Activated gamma-delta T cell treated with anti-CD3 and anti-CD28 coated beads, Interleukin-2, amount 50 U/mL, for 16 hours (primary cell): ENCODE results near the gene OR4C3.
A peak's percentile ranks its signal among the peaks of the same experiment; 100 is the strongest.
"Not testable (repeated sequence)": the region's sequence is repeated elsewhere in the genome, so short reads cannot be mapped to it uniquely, and the experiment has no call there.

Experiments used
- DNase-seq: peaks from one replicate; pipeline ENCODE4 v3.0.0-alpha.2; 2020; ENCODE audit warnings: low read depth

The OR4C3 gene

GRCh38 chr11:48324620-48325019 lies at the start of gene OR4C3:
Gene OR4C3, plus strand, starts transcription at chr11:48324920. Its CDS starts 102 bp downstream, at chr11:48325022.
- DNase-seq, result not testable (repeated sequence)

GRCh38 chr11:48305923-48306322 lies 18.8 kb upstream of the OR4C3 start, which contains the start of gene OR4S1:
Gene OR4S1, plus strand, starts transcription at chr11:48306223. Its CDS starts 0 bp downstream, at chr11:48306223.
- DNase-seq, result no peak

- DNase-seq, result peak; percentile 25
Observed at GRCh38 chr11:48307760-48308386, 16.8 kb upstream of the OR4C3 start.

GRCh38 chr11:48313590-48313989 lies 11.1 kb upstream of the OR4C3 start:
- not testable (repeated sequence) for DNase-seq

GRCh38 chr11:48319813-48320212 lies 4.9 kb upstream of the OR4C3 start:
- not testable (repeated sequence) for DNase-seq

GRCh38 chr11:48341466-48341865 lies 16.7 kb downstream of the OR4C3 start:
- DNase-seq, result no peak

GRCh38 chr11:48342505-48342904 lies 17.8 kb downstream of the OR4C3 start:
- not testable (repeated sequence) for DNase-seq

- not testable (repeated sequence) for DNase-seq
Observed at GRCh38 chr11:48346286-48346685, 21.6 kb downstream of the OR4C3 start.

- DNase-seq, result no peak
Observed at GRCh38 chr11:48354013-48354412, 29.3 kb downstream of the OR4C3 start.

GRCh38 chr11:48354677-48355076 lies 30.0 kb downstream of the OR4C3 start:
- DNase-seq, result no peak

- not testable (repeated sequence) for DNase-seq
Observed at GRCh38 chr11:48361289-48361688, 36.6 kb downstream of the OR4C3 start.

GRCh38 chr11:48366365-48366764 lies 41.6 kb downstream of the OR4C3 start, which contains the start of gene OR4C5:
Gene OR4C5, minus strand, starts transcription at chr11:48366465. Its CDS starts 0 bp downstream, at chr11:48366465.
- DNase-seq, result no peak
